NCI-H526 treated with DMSO at 0.1 percent for 48 hours (cell line): ENCODE measurements around the gene GSAP.

Experiments
- DNase-seq: peaks from one replicate; lab custom pipeline; 2025; lab: John Stamatoyannopoulos, UW

Gene GSAP

DNA sequence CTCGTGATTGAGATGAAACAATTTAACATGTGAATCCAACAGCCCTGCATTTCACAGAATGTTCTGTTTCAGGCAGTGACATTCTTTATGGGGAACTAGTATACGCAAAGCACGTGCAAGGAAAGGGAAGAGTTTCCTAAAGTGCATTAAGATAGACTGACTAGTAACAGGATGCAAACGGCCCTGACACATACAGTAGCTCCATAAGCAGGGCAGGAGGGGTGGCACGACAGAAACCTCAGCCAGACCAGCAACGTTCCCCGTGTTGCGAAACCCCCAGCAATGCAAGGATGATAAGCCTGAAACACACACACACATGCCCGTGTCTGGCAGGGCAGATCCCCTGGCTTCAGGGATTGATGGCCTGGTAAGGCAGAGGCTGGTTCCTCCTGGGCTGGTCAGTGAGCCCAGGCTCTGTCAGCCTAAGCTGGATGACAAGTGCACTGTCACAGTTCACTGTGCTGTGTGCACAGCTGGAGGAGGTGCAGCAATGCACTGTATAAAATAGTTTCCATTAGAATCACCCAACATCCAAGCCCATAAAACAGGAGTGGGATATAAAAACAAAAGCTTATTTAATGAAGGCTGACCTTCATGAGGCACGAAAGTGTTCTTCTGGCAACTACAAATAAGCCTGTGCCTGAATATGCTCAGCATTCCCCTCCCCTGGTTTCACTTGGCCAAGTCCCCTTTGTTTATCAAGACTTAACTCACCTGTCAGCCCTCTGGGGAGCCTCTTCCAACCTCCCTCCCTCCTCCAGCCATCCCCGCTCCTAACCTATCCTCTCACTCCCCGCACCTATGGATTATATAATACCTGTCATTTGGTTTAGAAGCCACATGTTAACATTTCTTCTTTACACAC lies 88.8 kb downstream of the GSAP start:
- no peak for DNase-seq

DNA sequence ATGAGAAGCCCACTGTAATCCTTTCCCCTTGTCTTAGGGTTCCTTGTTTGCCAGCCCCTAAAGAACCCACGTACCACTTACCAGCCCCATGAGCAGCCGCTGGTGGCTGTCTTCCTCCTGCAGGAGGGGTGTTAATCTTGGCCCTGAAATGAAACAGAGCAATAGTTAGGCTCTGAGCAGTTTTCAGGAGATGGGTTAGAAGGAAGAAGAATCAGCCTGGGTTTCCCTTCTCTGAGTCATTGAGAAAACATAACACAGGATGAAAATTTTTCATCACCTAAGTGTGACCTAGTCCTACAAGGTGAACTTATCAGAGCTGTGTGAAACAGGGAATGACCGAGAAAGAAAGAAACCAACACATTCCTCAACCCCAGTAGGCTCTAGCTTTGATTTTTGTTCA lies 90.0 kb downstream of the GSAP start:
- no peak for DNase-seq

DNA sequence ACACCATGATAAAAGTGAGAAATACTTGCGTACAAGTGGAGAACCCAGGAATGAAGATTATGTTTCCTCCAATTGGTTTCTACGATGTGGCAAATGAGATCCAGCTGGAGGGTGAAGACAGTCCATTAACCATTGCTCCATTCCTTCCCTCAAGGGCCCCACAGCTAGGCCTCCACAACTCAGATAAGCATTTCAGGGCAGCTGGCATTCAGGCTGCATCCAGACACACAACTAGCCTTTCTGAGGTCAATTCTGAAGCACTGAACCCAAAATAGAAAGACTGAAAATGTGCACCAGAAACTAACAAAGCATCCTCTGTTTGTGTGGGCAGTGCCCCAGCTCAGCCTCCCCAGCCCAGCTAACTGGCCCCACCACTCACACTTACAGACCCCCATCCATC lies 94.8 kb downstream of the GSAP start:
- no peak for DNase-seq

DNA sequence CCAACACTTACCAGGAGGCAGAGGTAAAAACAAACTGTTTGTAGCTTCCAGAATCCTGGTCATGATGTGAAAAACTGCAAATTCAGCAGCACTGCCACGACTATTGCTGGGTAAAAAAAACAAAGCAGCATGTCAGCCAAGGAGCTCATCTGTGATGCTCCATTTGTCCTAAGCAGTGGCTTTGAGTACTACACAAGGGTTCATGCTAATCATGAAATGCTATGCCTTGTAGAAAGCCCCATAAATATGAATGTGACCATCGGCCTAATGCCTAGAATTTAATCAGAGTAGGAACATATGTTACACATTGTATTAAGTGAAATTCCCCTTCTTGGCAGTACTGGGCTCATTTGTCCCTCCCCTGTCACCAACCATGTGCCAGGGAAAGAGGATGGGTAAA lies 95.4 kb downstream of the GSAP start:
- no peak for DNase-seq

DNA sequence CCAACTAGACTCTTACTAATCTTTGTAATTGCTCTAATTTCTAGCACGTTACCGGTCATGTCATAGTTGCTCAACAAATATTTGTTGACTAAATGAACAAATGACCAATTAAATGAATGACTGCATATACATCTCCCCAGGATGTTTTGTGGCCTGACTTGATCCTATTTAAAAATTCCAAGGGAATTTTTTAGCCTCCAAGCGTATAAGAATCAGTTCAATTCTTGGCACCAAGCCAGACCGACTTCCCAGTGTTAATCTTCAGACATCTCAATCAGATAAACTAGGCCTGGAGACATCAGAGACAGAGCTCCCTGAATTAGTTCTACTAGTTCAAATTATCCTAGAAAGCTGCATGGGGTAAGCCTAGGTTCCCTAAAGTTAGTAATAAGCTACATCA lies 96.0 kb downstream of the GSAP start:
- no peak for DNase-seq

DNA sequence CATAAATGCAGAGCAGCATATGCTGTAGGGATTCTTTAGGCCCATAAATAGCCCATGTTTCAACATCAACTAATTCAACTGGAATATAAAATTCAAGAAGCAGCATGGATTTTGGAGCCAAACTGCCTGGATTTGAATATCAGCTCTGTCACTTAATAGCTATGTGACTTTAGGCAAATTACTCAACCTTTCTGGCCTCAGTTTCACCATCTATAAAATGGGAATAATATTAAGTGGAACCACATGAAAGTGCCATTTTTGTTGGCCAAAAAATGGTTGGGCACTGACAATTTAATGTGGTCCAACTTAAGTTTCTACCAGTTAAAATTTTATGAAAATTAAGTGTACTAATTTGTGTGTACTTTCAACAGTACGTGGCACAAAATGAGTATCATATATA lies 98.1 kb downstream of the GSAP start:
- DNase-seq = no peak

DNA sequence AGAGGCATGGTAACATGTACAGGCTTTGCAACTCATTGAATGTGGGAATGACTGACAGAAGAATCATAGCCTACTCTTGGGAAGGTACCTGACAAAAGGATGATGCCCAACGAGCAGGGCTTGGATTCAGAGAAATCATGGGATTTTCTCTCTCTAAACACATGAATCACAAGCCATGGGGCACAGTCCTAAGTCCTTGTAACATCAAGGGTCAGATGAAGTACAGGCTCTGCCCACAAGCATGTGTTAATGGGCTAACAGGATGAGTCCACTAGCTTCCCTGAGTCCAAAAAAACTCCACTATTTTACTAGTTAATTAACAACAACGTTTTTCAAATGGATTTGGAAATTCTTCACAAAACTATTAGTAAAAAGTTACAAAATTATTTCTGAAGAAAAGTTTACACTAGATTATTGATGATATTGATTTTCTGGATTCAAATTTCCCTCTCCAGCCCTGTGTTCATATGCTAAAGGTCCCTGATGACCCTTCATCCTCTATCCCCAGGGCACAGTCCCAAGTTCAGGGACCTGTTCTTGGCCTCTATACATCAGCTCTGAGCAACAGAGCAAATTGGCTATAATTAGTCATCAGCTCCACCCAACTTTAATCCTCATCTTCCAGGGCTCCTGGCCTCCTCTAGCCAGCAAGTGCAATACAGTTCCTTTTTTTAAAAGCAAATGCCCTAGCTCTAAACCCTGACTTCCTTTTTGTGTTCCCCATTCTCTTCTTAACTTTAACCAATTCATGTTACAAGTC lies 99.8 kb downstream of the GSAP start:
- DNase-seq = no peak

DNA sequence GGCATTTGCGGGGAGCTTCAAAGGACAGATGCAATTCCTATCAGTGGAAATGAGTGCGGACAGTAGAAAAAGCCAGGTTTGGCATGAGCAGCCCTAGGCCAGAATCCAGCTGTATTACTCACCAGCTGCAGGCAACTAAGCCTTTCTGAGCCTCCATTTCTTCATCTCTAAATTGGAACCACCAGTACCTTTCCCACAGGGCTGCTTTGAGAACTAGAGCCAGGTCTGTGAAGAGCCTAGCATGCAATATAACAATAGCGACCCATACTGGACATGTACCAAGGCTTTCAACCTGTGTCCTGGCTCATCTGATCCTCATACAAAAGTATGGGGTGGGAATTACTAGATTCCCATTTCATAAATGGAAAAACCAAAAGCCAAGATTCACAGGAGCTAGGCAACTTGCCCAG lies 101.0 kb downstream of the GSAP start:
- DNase-seq = no peak

DNA sequence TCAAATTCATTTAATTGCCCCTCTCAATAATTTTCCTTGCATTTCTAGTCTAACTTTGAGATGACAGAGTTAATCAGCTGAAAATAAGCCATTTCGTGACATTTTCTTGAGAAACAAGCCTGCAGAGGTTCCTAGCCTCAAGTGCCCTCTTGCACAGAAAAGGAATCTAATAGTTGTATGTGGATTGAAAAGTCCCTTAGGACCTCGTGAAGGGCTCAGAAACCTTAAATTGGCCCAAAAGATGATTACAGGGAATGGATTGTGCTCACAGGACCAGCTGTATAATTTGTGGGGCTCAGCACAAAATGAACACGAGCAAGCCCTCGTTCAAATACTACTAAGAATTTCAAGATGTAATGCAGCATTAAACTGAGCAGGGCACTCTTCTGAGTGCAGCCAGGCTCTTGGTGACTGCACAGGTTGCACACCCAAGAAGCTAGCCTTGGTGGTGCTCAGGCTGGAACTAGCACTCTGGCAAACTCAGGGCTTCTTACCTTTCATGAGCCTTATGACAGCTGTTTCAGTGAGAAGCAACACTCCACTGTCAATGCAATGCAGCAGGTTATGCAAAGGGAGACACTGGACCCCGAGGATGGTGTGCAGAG lies 102.2 kb downstream of the GSAP start:
- DNase-seq = no peak

DNA sequence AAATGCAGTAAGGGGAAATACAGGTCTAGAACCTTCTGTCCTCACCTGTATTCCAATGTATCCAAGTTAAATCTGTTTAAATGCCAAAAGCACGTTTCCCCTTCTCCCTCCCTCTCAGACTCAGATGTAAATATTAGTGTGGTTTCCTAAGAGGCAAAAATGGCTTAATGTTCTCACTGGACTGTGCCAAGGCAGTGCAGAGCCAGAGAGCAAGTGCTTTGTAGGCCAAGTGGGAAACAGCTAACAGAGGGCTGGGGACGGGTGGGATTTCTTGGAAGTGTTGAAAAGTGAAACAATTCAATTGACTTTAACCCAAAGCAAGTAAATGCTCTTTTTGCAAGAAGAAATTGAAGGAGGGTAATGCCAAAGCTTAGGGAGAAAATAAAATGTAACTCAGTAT lies 103.1 kb downstream of the GSAP start:
- no peak for DNase-seq

DNA sequence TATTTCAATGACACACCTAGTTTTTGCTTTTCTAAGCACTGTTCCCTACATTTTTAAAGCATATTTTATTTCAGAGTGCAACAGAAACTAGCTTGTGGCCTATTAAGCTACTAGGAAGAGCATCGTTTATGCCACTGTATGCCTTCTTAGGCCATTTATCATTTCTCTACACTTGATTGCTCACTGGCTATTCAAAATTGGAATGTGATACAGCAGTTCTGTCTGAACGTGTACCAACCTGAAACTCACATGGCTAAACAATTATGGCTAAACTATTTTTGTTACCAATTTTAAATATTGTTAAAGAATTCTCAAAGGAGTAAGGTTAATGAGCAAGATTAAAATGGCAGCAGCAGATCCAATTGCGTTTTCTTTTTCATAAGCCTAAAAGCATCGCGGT lies 105.2 kb downstream of the GSAP start:
- peak; percentile 32 for DNase-seq

DNA sequence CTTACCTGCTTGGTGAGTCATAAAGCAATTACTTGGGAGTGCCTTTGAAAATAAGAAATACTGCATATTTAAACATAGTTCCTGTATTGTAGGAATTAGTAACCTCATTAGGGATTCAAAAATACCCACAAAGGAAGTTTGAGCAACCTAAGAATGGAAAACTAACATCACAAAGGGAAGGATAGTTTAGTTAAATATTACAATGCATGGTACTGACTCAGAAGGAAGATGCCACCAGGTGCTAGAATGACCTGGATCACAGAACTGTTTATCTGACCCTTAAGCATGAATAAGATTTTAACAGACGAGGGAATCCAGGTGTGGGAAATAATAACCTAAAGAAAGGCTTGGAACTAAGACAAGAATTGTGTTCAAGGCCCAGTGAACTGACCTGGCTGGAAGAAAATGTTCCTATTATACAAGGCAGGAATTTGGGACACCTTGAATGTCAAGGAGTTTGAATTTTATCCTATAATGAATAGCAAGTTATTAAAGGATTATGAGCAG lies 106.4 kb downstream of the GSAP start:
- DNase-seq = no peak

DNA sequence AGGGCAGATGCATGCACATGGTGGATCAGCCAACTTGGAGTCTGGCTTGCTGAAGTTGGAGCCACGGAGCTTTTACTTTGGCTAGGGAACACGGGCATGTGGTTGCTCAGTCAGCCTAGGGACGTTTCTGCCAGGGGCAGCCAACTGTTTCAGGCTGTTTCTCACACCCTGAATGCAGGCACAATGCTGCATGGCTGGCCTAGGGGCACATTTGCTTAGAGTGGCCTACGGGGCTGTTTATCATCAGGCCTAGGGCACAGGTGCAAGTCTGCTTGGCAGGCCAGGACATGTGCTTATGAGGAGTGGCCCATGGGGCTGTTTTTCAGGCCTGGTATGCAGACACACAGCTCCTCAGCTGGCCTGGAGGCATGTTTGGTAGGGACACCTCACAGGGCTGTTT lies 107.4 kb downstream of the GSAP start:
- no peak for DNase-seq

DNA sequence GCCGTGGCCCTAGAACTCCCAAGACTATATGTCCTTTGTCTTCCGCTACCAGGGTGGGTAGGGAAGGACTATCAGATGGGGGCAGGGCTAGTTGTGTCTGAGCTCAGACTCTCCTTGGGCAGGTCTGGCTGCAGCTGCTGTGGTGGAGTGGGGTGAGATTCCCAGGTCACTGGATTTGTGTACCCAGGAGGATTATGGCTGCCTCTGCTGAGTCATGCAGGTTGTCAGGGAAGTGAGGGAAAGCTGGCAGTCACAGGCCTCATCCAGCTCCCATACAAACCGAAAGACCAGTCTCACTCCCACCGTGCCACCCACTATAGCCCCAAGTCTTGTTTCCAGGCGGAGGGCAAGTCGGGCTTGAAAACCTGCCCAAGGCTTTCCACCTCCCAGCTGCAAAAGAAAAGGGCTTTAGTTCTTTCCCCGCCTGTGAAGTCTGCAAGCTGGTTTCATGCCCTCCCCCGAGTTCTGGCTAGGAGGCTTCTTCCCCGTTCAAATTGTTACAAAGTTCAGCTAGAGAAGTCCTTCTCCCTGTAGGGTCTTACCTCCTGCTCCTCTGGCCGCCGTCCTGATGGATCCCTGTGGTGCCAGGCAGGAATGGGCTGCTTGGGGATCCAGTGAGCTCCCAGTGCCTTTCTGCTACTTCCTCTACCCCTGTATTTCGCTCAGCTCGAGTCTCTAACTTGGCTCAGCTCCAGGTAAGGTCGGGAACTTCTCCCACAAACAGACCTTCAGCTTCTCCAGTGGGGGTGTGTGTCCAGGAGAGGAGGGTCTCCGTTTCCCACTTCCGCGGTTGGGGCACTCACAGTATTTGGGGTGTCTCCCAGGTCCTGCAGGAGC lies 109.7 kb downstream of the GSAP start:
- DNase-seq = no peak

DNA sequence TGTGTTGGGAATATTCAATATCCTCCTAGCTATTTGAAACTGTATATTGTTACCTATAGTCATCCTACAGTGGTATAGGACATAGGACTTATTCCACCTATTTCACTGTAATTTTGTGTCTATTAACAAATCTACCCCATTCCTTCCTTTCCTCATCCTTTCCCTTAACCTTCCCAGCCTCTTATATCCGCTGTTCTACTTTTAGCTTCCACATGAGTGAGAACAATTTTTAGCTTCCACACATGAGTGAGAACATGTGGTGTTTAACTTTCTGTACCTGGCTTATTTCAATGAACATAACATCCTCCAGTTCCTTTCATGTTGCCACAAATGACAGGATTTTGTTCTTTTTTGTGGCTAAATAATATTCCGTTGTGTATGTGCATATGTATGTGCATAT lies 120.6 kb downstream of the GSAP start:
- no peak for DNase-seq

DNA sequence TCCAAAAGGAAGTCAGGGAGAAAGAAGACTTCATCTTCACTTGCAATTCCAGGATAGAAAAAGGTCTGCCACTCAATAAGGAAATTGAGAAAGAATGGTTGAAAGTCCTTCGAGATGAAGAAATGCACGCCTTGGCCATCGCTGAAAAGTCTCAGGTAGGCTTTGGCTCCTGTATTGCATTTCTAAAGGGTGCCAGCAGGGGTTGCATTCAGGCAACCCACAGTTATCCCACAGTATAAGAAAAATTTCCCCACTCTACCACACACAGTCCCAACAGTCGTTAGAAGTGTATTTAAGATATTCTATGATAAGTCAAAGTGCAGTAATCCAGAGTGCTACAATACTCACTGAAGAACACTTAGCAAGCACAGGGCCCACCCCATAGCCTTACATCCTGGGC lies 123.1 kb downstream of the GSAP start:
- DNase-seq = no peak

DNA sequence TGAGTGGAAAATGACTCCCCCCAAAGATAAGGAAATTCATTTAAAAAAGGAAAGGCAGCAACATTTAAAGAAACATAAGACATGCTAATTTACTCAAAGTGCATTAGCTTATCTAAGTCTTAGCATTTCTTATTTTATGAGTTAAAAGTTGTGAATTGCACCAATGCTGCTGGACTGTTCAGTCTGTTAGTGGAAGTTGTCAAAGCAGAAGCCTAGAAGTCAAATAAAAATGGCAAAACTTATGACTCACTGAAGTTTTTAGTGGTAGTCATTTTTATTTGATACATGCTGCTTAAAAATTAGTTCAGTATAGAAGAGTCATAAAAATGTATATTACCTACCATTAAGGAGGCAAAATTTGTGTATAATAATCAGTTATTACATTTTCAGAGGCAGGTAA lies 125.7 kb downstream of the GSAP start:
- no peak for DNase-seq

DNA sequence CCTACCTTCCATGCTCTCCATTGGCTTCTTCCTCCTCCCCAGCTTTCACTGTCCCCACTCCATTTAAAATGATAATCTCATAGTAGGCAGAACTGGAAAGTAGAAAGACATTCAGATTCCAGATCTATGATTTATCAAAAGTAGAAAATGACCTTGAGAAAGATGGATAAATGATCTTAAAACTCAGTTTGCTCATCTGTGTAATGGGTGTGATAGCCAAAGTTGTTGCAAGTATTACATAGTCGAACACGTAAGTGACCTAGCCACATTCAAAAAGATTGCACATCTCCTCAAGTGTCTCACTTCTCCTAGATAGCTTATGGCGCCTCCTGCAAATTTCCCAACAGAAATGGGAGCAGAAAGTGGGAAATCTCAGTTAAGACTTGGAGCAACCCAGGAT lies 126.8 kb downstream of the GSAP start:
- no peak for DNase-seq

DNA sequence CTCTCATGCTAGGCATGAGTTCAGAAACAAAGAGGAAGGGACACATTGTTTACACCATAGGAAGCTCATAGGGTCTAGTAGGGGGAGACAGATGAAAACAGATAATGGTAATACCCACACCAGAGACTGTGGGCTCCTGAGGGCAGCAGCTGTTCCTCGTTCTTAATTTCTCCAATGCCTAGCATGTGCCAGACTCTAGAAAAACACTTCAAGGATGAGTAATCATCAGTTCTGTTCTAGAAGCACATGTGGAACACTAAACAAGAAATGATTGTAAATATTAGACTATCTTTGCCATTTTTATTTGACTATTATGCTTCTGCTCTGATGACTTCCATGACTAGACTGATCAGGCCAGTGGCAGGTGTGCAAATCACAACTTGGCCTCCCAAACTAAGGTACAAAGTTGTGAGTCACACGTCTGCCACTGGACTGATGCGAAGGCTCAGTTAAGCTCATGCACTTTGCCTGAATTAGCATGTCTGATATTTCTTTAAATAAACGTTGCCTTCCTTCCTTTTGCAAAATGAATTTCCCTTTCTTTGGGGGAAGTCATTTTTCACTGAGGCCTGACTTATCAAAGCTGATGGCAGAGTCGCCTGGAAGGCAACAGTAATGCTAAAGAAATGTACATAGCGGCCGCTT lies 127.4 kb downstream of the GSAP start:
- no peak for DNase-seq

DNA sequence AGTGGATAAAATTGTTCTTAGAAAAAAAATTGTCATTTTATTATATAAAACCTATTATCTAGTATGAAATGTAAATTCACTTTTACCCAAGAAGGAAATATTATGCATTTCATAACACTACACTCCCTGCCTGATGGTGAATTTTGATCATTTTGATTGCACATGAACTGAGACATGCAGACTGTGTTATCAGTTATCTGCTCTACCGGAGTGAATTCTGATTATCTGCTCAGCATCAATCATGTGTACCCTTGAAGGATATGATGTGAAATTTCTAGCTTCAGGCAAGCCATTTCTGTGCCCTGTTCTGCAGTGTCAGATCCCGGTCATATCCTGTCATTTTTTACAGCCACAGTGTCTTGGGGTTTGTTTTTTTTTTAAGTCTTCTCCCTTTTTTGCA lies 131.5 kb downstream of the GSAP start:
- no peak for DNase-seq

DNA sequence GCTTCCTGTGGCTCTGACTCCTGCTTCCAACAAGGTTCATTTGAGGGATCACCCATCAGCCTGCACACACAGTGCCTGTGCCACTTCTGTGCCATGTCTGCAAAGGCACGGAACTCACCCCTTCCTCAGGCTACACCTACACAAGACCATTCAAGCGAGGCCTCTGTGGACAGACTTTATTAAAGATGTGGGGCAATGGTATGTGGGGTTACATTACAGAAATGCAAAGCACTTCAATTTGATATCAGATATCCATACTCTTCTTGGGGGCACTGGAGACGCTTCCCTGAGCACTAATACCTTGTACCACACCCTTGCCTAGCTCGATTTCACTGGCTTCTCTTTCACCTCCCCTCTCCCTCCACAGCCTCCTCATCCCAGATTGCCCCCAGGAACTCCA lies 132.1 kb downstream of the GSAP start:
- peak; percentile 16 for DNase-seq

DNA sequence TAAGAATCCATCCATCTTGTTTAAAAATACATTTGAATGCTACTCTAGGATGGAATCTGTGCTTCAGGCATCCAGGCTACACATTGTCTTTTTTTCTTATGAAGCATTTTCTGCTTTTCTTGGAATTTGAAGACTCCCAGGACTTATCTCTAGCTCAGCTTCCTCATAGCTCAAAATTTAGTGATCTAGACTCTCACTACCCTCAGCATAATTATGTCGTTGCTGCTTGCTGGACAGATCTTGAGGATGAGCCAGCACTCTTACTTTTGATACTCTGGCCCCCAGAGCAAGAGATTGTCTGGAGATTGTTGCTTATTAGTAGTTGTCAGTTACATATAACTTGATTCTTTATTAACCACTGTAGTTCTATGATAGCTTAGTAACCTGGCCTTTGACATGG lies 133.3 kb downstream of the GSAP start:
- no peak for DNase-seq
